Liver (tissue), 3 donors: Measurements from ENCODE around the gene IZUMO1.

Source experiments
- ATF3 ChIP-seq: IDR thresholded peaks from 2 replicates; pipeline ENCODE4 v1.6.1; 2016; ENCODE audit warnings: antibody characterized with exemption
- CTCF ChIP-seq: fragments of 150-350 bp; IDR thresholded peaks from 2 replicates; pipeline ENCODE4 v1.5.1; 2017; ENCODE audit warnings: improper control_type of control experiment, low read depth, low read length; ENCODE audit not compliant: missing input control
- EGR1 ChIP-seq, 2 donors: IDR thresholded peaks; 2 replicates each; pipeline ENCODE4 v1.6.1; 2016 to 2018; ENCODE audit warnings: antibody characterized with exemption in 2 of 2, low read depth in 2 of 2
- GABPA ChIP-seq, 2 donors: IDR thresholded peaks in 1 of 2; conservative IDR thresholded peaks in 1 of 2; 2 replicates each; pipeline ENCODE4 v1.6.1; 2016; ENCODE audit warnings: antibody characterized with exemption in 2 of 2, mild to moderate bottlenecking in 1 of 2, moderate library complexity in 1 of 2
- JUND ChIP-seq, 2 donors: IDR thresholded peaks; 2 replicates each; pipeline ENCODE4 v1.6.1; 2016; ENCODE audit warnings: antibody characterized with exemption in 2 of 2
- MAX ChIP-seq: IDR thresholded peaks from 2 replicates; pipeline ENCODE4 v1.6.1; 2016; ENCODE audit warnings: antibody characterized with exemption
- RAD21 ChIP-seq, 2 donors: IDR thresholded peaks; 2 replicates each; pipeline ENCODE4 v1.6.1; 2016; ENCODE audit warnings: antibody characterized with exemption in 2 of 2, mild to moderate bottlenecking in 2 of 2
- REST ChIP-seq: IDR thresholded peaks from 2 replicates; pipeline ENCODE4 v1.6.1; 2016; ENCODE audit warnings: antibody characterized with exemption, mild to moderate bottlenecking
- RXRA ChIP-seq, 2 donors: IDR thresholded peaks; 2 replicates each; pipeline ENCODE4 v1.6.1; 2017 to 2018; ENCODE audit warnings: antibody characterized with exemption in 2 of 2, mild to moderate bottlenecking in 1 of 2
- SP1 ChIP-seq: IDR thresholded peaks from 2 replicates; pipeline ENCODE4 v1.6.1; 2018; ENCODE audit warnings: antibody characterized with exemption, mild to moderate bottlenecking
- TAF1 ChIP-seq: conservative IDR thresholded peaks from 2 replicates; pipeline ENCODE4 v1.6.1; 2016; ENCODE audit warnings: antibody characterized with exemption, mild to moderate bottlenecking
- YY1 ChIP-seq: IDR thresholded peaks from 2 replicates; pipeline ENCODE4 v1.6.1; 2016; ENCODE audit warnings: antibody characterized with exemption, mild to moderate bottlenecking
- donor health status: healthy.
- donor health status: healthy.

- TF ChIP-seq GABPA (IDR thresholded peaks at IDR 0.05 in 1 of 2, conservative IDR thresholded peaks at IDR 0.05 in 1 of 2) (no peak), CTCF (no peak), MAX (no peak), TAF1 (no peak), REST (no peak), YY1 (no peak), ATF3 (no peak), RXRA (IDR thresholded peaks at IDR 0.05) (no peak), SP1 (no peak), EGR1 (IDR thresholded peaks at IDR 0.05; ENCODE audit: low read depth in 2 of 2) (no peak), RAD21 (IDR thresholded peaks at IDR 0.05) (no peak), JUND (IDR thresholded peaks at IDR 0.05) (no peak)
Observed at GRCh38 chr19:48714759-48715675, 31.7 kb downstream of the IZUMO1 start.
